Epithelial cell of esophagus (primary cell): ENCODE data around the gene TMEM131L.

Experiments
- DNase-seq: peaks from one replicate; pipeline ENCODE4 v3.0.0; 2010; ENCODE audit warnings: low read depth
- H3K4me3 ChIP-seq: 2 replicates; pipeline ENCODE4 v1.5.1; 2011; ENCODE audit warnings: mild to moderate bottlenecking, low read length, control low read depth
- CTCF ChIP-seq: IDR thresholded peaks from 2 replicates; pipeline ENCODE4 v1.5.1; 2011; ENCODE audit warnings: low read depth, mild to moderate bottlenecking, low read length, control low read depth, inconsistent platforms; ENCODE audit not compliant: insufficient read depth; ENCODE audit errors: missing control alignments

The TMEM131L gene

GRCh38 chr4:153520227-153520626 is 54.1 kb downstream of the TMEM131L start:
- no peak for TF ChIP-seq CTCF
- H3K4me3 ChIP-seq, result no peak overlapping the region
- DNase-seq, result no peak

- H3K4me3 ChIP-seq, result no peak overlapping the region
- no peak for DNase-seq
- no peak for TF ChIP-seq CTCF
Measured at GRCh38 chr4:153520801-153521329, 54.7 kb downstream of the TMEM131L start.

GRCh38 chr4:153521478-153521877 is 55.3 kb downstream of the TMEM131L start:
- TF ChIP-seq CTCF, result no peak
- H3K4me3 ChIP-seq, result no peak overlapping the region
- no peak for DNase-seq

- H3K4me3 ChIP-seq, result no peak overlapping the region
- no peak for DNase-seq
- no peak for TF ChIP-seq CTCF
Measured at GRCh38 chr4:153521999-153522801, 56.0 kb downstream of the TMEM131L start.

DNA sequence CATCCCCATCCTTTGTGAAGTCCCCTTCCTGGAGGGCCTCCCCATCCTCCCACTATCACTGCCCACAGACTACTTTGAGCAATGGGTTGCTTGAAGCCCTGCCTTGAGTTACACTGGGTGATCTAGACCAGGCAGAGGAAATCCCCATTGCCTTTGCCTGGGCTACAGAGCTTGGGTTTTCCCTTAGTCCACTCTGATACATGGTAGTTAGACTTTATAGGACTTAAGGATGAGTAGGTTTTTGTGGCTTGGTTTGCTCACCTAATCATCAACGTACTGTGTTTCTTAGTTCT is 56.6 kb downstream of the TMEM131L start:
- DNase-seq, result no peak
- no peak for TF ChIP-seq CTCF
- no peak overlapping the region for H3K4me3 ChIP-seq

DNA sequence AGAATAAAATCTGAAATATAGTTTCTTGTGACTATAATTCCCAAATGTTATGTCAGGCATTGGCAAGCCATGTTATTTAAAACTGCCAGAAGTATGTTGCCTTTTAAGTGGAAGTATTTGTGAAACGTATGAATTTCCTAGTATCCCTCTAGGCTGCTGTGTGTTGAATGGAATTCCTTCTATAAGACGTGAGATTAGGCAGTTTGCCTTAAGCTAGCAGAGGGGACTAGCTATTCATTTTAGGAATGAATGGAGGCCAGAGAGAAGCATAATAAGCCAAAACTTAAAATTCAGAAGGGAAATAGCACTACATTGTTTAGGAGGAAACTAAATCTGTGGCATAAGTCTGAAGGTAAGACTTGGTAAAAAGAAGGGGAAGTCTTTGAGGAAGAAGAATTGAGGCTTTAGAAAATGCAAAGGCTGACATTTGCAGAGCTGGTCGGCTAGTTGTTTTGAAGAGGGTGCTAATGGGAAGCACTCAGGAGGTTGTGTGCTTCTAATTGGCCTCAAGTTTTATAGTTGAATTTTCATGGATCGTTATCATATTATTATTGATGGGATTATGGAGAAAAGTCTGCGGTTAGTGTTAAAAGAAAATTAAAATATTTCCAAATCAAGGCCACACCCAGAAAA is 57.1 kb downstream of the TMEM131L start:
- no peak overlapping the region for H3K4me3 ChIP-seq
- no peak for DNase-seq
- TF ChIP-seq CTCF, result no peak
